Measurements from ENCODE around the gene SDR42E1. TPM values are rescaled to one million over a fixed set of nuclear protein-coding genes. Genes with fewer than 3 reads are reported as not detected.

Gene SDR42E1
- total RNA-seq, 1 experiment from 2014 or later: 0.80 TPM

- DNase-seq (ENCODE audit: low read depth): peak; percentile 66
These were observed 70.3 kb downstream of the SDR42E1 start for GRCh38 chr16:81940781-81941560.

GRCh38 chr16:81939164-81940056 is 71.9 kb downstream of the SDR42E1 start:
- no peak for DNase-seq (ENCODE audit: low read depth)

Other genes with a start within 250 kb of the SDR42E1 start
- gene PLCG2, start 232.2 kb downstream of the SDR42E1 start, total RNA-seq (2014; rRNA removed): 0.06 and 0.17 TPM in 2 replicates
- 3.0 and 6.5 TPM in 2 replicates for gene HSD17B2, start 23.8 kb upstream of the SDR42E1 start, total RNA-seq (2014; rRNA removed)
- 65.7 and 78.1 TPM in 2 replicates for gene MPHOSPH6, start 158.8 kb upstream of the SDR42E1 start, total RNA-seq (2014; rRNA removed)

Measured in LHCN-M2 (cell line).